22Rv1 (cell line): ENCODE data around the gene DNASE1L3.

Experiments used
- H3K27ac ChIP-seq: fragments of 450-650 bp; 2 replicates; pipeline ENCODE4 v1.5.1; 2017
- ZFX ChIP-seq: fragments of 450-650 bp; IDR thresholded peaks from 2 replicates; pipeline ENCODE4 v1.6.1; 2017; ENCODE audit warnings: antibody characterized with exemption, borderline replicate concordance
- TF ChIP-seq, protein P1 (sequence below): fragments of 450-650 bp; IDR thresholded peaks from 2 replicates; pipeline ENCODE4 v1.5.1; 2017; ENCODE audit warnings: mild to moderate bottlenecking

Gene DNASE1L3

DNA sequence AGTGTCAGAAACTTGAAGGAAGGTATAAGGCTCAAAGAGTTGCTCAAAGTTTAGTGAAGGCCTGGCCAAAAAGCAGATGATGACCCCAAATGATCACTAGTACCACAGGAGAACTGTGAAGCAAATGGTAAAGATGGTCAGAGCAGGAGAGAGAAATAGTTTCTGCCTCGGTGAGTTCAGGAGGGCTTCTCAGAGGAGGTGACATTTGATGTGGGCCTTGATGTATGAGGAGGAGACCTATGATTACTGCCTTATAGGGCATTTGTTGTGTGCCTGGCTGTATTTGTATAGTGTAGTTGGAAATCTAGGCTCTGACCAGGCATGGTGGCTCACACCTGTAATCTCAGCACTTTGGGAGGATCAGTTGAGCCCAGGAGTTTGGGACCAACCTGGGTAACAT, 50.4 kb downstream of the DNASE1L3 start:
- TF ChIP-seq, protein P1, sequence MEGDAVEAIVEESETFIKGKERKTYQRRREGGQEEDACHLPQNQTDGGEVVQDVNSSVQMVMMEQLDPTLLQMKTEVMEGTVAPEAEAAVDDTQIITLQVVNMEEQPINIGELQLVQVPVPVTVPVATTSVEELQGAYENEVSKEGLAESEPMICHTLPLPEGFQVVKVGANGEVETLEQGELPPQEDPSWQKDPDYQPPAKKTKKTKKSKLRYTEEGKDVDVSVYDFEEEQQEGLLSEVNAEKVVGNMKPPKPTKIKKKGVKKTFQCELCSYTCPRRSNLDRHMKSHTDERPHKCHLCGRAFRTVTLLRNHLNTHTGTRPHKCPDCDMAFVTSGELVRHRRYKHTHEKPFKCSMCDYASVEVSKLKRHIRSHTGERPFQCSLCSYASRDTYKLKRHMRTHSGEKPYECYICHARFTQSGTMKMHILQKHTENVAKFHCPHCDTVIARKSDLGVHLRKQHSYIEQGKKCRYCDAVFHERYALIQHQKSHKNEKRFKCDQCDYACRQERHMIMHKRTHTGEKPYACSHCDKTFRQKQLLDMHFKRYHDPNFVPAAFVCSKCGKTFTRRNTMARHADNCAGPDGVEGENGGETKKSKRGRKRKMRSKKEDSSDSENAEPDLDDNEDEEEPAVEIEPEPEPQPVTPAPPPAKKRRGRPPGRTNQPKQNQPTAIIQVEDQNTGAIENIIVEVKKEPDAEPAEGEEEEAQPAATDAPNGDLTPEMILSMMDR: no peak
- no peak for TF ChIP-seq ZFX
- no peak overlapping the region for H3K27ac ChIP-seq

DNA sequence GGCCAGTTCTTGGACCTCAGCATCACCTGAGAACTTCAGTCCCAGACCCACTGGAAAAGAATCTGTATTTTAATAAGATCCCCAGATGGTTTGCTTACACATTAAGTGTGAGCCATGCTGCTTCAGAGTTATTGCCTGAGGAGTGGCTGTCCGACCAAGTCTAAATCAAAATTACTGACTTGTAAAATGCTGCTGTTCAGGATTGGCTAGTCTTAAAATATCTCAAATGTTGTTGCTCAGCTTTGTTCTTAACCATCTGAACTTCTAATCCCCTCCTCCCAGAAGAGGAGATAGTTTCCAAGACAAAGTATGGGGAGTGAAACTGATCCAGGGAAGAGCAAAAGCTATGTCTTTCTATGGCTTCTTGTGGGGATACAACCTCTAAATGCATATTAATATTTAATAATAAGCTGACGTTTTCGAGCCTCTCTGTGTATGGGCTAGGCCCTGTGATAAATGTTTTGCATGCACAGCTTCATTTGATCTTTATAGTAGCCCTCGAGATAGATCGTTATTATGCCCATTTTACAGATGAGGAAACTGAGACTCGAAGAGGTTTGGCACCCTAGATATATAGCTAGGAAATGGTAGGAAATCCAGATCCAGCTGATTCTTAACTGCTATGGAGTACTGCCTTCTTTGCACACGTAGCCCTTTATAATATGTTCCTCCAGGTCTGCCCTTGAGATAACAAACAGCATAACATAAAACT, 52.2 kb downstream of the DNASE1L3 start:
- no peak overlapping the region for H3K27ac ChIP-seq
- TF ChIP-seq, protein P1: no peak
- no peak for TF ChIP-seq ZFX

DNA sequence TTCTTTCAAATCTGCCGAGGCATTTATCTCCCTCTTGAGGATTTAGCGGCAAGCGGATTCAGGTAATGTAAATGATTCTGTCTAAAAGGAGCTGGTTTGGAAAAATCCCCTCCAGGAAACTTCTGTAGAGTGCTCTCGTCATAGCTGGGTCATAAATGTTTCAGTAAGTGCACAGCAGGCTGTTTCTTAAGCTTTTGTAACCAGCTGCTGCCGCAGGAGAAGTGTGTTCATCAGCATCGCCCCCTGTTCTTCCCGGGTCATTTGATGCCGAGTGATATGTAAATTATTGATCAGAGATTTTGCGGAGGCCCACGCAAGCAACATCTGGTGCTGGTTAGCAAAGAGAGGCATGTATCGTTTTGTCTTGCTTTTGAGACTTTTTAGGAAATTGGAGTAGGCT, 53.1 kb downstream of the DNASE1L3 start:
- H3K27ac ChIP-seq: no peak overlapping the region
- TF ChIP-seq, protein P1: no peak
- no peak for TF ChIP-seq ZFX

DNA sequence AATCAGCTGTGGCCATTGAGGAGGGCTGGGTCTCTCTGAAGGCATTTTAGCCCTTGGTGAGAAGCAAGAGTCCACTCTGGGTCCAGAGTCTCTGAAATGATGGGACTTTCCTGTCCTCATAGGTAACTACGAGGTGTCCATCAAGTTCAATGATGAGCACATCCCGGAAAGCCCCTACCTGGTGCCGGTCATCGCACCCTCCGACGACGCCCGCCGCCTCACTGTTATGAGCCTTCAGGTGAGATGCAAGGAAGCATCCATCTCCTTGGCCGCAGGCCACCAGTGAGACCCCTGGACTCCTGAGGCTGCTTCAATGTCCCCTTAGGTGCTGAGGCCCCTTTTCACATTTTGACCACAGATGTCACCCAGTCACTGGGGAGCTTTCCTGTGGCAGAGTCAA, 54.9 kb downstream of the DNASE1L3 start:
- no peak overlapping the region for H3K27ac ChIP-seq
- no peak for TF ChIP-seq ZFX
- TF ChIP-seq, protein P1: no peak

DNA sequence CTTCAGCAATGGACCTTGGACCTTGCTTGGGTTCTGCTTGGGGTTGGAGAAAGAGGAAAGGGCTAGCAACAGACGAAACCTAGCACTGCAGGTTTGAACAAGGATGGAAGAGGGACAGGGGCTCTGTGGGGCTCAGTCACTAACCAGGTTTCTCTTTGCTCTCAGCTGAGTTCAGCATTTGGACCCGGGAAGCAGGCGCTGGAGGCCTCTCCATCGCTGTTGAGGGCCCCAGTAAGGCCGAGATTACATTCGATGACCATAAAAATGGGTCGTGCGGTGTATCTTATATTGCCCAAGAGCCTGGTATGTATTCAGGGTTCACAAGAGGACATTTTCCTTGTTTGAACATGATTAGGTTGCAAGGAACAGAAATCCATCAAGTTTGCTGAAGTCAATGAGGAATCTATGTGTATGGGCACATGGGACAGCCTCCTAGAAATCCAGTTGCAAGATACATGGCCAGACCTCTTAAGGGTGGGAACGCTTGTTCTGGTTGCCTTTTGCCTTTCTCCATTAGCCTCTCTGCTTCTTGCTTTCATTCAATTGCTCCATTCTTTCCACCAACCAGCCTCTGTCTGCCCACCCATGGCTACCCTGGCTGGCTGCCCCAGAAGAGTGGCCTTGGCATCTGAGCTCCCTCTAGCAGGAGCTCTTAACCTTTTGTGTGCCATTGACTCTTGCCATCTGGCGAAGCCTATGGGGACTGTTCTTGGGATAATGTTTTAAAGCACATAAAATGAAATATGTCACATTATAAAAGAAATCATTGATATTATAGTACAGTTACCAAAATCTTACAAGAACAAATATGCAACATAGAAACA, 55.9 kb downstream of the DNASE1L3 start:
- no peak overlapping the region for H3K27ac ChIP-seq
- TF ChIP-seq, protein P1: no peak
- TF ChIP-seq ZFX: no peak

DNA sequence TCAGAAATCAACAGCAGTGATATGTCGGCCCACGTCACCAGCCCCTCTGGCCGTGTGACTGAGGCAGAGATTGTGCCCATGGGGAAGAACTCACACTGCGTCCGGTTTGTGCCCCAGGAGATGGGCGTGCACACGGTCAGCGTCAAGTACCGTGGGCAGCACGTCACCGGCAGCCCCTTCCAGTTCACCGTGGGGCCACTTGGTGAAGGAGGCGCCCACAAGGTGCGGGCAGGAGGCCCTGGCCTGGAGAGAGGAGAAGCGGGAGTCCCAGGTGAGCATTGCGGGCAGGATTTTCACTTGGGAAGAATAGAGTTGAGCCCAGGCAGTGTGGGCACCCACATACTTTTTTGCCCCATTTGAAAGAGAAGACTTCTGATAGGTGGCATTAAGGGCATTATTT, 57.4 kb downstream of the DNASE1L3 start:
- H3K27ac ChIP-seq: no peak overlapping the region
- TF ChIP-seq, protein P1: no peak
- TF ChIP-seq ZFX: no peak
